ENCODE data around the gene PANK4. TPM values are rescaled to one million over a fixed set of nuclear protein-coding genes. Genes with fewer than 3 reads are reported as not detected.

The PANK4 gene
- total RNA-seq, 4 donors from 2014 or later = 22.5 to 48.9 (median 37.9) TPM

DNA sequence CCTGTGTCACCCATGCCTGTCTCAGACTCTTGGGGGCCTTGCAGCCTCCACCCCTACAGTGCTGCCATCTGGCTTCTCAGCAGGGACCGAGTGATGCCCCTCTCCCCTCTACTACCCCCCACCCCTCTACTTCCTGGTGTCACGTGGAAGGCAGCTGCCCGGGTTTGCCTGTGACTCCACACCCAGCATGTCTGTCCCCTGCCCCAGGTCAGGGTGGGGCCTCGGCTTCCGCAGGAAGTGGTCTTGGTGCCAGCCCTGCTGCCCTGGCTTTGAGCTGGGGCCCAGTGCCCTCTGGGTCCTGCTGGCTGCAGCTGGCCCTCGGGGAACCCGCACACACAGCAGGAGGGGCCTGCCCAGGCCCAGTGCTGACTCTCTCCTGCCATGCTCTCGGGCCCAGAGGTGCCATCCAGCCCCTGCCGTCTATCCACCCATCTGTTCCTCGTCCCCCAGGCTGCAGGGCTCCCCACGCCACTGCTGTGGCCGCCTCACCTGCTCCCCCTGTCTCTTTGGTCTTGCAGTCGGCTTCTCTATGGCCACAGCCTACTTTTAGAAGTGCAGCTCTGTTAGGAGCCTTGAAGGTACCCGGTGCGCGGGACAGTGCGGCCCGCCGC lies 26.3 kb downstream of the PANK4 start:
- Histone ChIP-seq H3K36me3 (no peaks in the 10 kb centered on the region), H3K9me3 (no peaks in the 10 kb centered on the region), H3K27me3 (peaks cover 0 to 84% (median 29%) of the 10 kb centered on the region in 4 donors), H3K27ac (replicated peaks in 1 of 4) (no peak overlapping the region), H3K4me3 (no peak overlapping the region), H3K4me1 (peaks cover 3 to 21% (median 17%) of the 10 kb centered on the region in 4 donors)
- TF ChIP-seq EP300 (IDR thresholded peaks at IDR 0.05) (no peak), POLR2A (IDR thresholded peaks at IDR 0.05; ENCODE audit: low read depth) (no peak), POLR2AphosphoS5 (IDR thresholded peaks at IDR 0.05) (no peak)
- TF ChIP-seq, protein P1, sequence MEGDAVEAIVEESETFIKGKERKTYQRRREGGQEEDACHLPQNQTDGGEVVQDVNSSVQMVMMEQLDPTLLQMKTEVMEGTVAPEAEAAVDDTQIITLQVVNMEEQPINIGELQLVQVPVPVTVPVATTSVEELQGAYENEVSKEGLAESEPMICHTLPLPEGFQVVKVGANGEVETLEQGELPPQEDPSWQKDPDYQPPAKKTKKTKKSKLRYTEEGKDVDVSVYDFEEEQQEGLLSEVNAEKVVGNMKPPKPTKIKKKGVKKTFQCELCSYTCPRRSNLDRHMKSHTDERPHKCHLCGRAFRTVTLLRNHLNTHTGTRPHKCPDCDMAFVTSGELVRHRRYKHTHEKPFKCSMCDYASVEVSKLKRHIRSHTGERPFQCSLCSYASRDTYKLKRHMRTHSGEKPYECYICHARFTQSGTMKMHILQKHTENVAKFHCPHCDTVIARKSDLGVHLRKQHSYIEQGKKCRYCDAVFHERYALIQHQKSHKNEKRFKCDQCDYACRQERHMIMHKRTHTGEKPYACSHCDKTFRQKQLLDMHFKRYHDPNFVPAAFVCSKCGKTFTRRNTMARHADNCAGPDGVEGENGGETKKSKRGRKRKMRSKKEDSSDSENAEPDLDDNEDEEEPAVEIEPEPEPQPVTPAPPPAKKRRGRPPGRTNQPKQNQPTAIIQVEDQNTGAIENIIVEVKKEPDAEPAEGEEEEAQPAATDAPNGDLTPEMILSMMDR (IDR thresholded peaks at IDR 0.05) = no peak
- DNase-seq (ENCODE audit: extremely low spot score) = no peak
- 52% methylated on average over 11 of the region's 19 CpGs for WGBS
- intact Hi-C loops (cut with DNase I) = no loop called here

DNA sequence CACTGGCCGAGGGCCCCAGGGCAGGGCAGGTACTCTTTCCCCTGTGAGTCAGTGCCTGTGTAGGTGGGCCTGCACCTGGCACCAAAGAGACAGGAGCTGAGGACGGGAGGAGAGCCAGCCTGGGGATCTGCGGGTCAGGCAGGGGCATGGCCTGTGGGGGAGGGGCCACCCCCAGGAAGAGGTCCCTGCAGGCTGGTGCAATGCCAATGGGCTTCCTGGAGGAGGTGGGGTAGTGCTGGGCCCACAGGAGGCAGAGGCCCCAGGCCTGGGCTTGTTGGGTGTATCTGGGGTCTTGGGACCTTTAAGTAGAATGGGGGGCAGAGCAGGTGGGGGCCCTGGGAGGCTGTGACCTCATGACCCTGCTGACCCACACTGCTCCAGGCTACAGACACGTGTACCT lies 27.1 kb downstream of the PANK4 start:
- intact Hi-C loops (cut with DNase I) = no loop called here
- H3K4me1 ChIP-seq = peaks cover 0 to 13% (median 9%) of the 10 kb centered on the region in 4 donors

DNA sequence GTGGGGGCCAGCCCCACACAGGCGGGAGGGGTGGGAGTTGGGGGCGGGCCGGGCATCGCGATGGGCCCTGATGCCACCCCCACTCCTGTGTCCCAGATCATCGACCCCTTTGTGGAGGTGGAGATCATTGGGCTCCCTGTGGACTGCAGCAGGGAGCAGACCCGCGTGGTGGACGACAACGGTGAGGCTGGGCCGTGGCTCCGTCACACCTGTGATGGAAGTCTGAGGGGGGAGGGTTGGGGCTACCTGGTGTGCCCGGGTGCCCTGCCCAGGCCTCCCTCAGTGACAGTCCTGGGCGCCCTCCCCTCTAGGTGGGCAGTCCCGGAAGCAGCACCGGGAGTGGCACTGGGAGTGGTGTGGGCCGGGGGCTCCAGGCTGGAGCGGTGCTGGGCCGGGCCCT lies 27.7 kb downstream of the PANK4 start:
- DNase-seq (ENCODE audit: extremely low spot score) = no peak
- intact Hi-C loops (cut with DNase I) = no loop called here
- Histone ChIP-seq H3K9me3 (no peaks in the 10 kb centered on the region), H3K36me3 (no peaks in the 10 kb centered on the region), H3K27ac (replicated peaks in 1 of 4) (no peak overlapping the region), H3K4me1 (peaks cover 0 to 7% (median 4%) of the 10 kb centered on the region in 4 donors), H3K4me3 (no peak overlapping the region), H3K27me3 (peaks cover 0 to 69% (median 19%) of the 10 kb centered on the region in 4 donors)
- WGBS = 82% methylated on average over 2 of the region's 19 CpGs
- TF ChIP-seq, protein P1 (IDR thresholded peaks at IDR 0.05) = no peak
- TF ChIP-seq EP300 (IDR thresholded peaks at IDR 0.05) (no peak), POLR2A (IDR thresholded peaks at IDR 0.05; ENCODE audit: low read depth) (no peak), POLR2AphosphoS5 (IDR thresholded peaks at IDR 0.05) (no peak)

More for the DNA sequence above, 27.1 kb downstream of the PANK4 start:
- no peak overlapping the region for H3K4me3 ChIP-seq
- peaks cover 0 to 75% (median 24%) of the 10 kb centered on the region in 4 donors for H3K27me3 ChIP-seq
- no peaks in the 10 kb centered on the region for H3K36me3 ChIP-seq
- no peaks in the 10 kb centered on the region for H3K9me3 ChIP-seq
- 73% methylated on average over 3 of the region's 4 CpGs for WGBS
- no peak overlapping the region for H3K27ac ChIP-seq (replicated peaks in 1 of 4)
- TF ChIP-seq EP300 (IDR thresholded peaks at IDR 0.05) (no peak), POLR2AphosphoS5 (IDR thresholded peaks at IDR 0.05) (no peak), POLR2A (IDR thresholded peaks at IDR 0.05; ENCODE audit: low read depth) (no peak)
- TF ChIP-seq, protein P1 (IDR thresholded peaks at IDR 0.05) = no peak
- DNase-seq (ENCODE audit: extremely low spot score) = no peak

DNA sequence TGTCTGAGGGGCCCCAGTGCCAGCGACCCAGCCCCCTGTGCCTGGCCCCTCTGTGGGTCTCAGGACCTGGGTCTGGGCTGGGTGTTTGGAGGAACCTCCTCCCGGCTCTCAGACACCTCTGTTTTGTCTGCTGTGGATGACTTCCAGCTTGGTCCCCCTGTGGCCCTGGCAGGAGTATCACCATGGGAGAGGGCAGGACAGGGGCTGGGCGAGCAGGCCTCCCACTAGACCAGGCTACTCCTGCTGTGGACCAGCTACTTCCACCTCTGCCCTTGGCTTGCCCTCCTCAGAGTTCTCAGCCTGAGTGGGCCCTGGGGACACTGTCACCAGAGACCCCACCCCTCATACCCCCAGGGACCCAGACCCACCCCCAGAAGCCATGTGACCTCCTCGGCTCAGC lies 28.5 kb downstream of the PANK4 start:
- no peak overlapping the region for H3K27ac ChIP-seq (replicated peaks in 1 of 4)
- WGBS = 58% methylated on average over 3 of the region's 4 CpGs
- H3K4me1 ChIP-seq = peaks cover 0 to 5% (median 0%) of the 10 kb centered on the region in 4 donors
- no peak for DNase-seq (ENCODE audit: extremely low spot score)
- no peaks in the 10 kb centered on the region for H3K36me3 ChIP-seq
- intact Hi-C loops (cut with DNase I) = no loop called here
- no peaks in the 10 kb centered on the region for H3K9me3 ChIP-seq
- no peak for TF ChIP-seq EP300 (IDR thresholded peaks at IDR 0.05)
- TF ChIP-seq, protein P1 (IDR thresholded peaks at IDR 0.05) = no peak
- TF ChIP-seq POLR2AphosphoS5 (IDR thresholded peaks at IDR 0.05) = no peak
- TF ChIP-seq POLR2A (IDR thresholded peaks at IDR 0.05; ENCODE audit: low read depth) = no peak
- no peak overlapping the region for H3K4me3 ChIP-seq
- peaks cover 0 to 64% (median 12%) of the 10 kb centered on the region in 4 donors for H3K27me3 ChIP-seq

All from esophagus muscularis mucosa (tissue), 4 donors.